HG03558 (cell line): Measurements from ENCODE around the gene PXDN.
"Not testable (repeated sequence)": the region's sequence is repeated elsewhere in the genome, so short reads cannot be mapped to it uniquely, and the experiment has no call there.

ENCODE experiments used
- ATAC-seq: cut with Tn5 transposase; IDR thresholded peaks from one replicate; pipeline ENCODE4 v1.9.1; 2021; ENCODE audit warnings: moderate number of reproducible peaks; ENCODE audit not compliant: unreplicated experiment; ENCODE audit errors: extremely low read depth

PXDN gene

DNA sequence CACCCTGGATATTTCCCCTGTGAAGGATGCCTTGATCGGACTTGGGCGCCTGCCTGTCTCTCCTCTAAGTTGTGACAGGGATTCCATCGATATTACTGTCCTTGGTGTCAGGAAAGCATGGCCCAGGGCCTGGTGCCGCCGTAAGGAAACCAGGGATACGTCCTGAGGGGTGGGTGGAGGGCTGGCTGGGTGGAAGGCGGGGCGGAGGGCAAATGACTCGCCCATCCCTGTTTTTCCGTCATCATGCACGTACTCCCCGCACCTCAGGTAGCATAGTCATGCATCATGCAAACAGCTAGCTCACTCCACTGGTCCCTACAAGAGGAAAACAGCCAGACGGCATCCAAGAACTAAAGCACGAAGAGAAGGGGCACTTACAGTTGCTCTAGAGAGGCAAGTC is 57.1 kb downstream of the PXDN start:
- no peak for ATAC-seq

DNA sequence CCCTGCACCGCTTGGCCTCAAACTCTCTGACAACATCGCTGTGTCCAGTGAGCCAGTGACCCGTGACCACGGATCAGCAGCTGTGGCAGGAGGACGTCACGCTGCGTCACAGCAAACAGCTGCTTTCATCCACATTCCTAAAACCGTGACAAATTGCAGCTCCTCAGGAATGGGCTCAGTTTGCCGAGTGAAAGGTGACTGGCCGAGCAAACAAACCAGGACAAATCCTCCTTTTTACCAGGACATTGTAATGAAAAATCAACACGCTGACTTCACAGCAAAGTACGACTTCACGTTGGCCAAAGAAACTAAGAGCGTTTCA is 57.6 kb downstream of the PXDN start:
- no peak for ATAC-seq

- no peak for ATAC-seq
These were observed 58.1 kb downstream of the PXDN start for GRCh38 chr2:1685957-1686783.

GRCh38 chr2:1685078-1685956 is 59.0 kb downstream of the PXDN start:
- ATAC-seq: no peak

DNA sequence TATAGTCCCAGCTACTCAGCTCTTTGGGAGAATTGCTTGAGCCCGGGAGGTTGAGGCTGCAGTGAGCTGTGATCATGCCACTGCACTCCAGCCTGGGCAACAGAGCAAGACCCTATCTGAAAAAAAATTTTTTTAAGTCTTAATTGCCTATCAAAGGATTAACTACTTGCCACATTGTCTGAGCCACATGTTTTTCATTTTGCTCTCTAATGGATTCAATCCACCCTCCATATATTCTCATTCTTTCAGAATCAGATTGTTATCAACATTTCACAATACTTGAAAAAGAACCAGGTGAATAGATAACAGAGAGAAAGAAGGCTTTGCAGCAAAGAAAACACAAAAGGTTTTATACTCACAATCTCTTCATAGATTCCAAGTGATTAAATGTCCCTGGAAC is 61.0 kb downstream of the PXDN start:
- no peak for ATAC-seq

GRCh38 chr2:1682181-1682440 is 62.2 kb downstream of the PXDN start:
- no peak for ATAC-seq

- no peak for ATAC-seq
These were observed 62.8 kb downstream of the PXDN start for GRCh38 chr2:1681323-1682180.

DNA sequence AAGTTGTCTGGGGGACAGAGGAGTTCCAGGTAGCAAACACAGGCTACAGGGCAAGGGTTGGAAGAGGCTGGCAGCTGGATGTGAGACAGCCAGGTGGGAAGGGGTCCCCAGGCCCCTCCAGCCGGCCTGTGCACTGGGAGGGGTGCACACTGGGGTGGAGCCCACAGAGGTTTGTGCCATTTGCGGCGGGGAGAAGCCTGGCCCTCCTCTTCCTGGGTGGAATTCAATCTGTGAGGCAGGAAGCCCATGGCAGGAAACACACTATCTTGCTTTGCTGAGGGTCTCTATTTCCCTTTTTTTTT is 63.3 kb downstream of the PXDN start:
- ATAC-seq: no peak

GRCh38 chr2:1680222-1681016 is 63.9 kb downstream of the PXDN start:
- ATAC-seq: no peak

DNA sequence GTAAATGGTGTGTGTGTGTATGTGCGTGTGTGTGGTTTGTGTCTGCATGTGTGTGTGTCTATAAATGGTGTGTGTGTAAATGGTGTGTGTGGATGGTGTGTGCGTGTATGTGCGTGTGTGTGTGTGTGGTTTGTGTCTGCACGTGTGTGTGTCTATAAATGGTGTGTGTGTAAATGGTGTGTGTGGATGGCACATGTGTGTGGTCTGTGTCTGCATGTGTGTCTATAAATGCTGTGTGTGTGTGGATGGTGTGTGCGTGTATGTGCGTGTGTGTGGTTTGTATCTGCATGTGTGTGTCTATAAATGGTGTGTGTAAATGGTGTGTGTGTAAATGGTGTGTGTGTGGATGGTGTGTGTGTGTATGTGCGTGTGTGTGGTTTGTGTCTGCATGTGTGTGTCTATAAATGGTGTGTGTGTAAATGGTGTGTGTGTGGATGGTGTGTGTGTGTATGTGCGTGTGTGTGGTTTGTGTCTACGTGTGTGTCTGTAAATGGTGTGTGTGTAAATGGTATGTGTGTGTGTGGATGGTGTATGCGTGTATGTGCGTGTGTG is 64.8 kb downstream of the PXDN start:
- ATAC-seq: not testable (repeated sequence)

- ATAC-seq: not testable (repeated sequence)
These were observed 65.2 kb downstream of the PXDN start for GRCh38 chr2:1679065-1679464.

DNA sequence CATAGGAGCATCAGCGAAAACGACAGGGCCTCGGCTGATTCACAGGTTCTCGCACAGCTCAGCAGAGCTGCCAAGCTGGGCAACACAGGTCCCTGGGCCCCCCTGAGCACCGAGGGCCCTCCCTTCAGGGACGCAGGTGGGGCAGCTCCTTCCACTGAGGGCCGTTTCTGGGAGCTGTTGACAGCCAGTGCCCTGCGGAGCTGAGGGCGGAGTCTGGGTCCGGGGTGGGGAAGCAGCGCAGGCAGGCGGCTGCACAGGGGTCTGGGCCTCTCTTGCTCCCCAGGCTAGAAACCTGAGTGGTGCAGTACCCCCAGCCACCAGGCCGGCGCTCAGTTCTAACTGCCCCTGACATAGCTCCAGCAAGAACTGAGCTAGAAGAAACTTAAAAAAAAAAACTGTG is 65.7 kb downstream of the PXDN start:
- ATAC-seq: no peak

DNA sequence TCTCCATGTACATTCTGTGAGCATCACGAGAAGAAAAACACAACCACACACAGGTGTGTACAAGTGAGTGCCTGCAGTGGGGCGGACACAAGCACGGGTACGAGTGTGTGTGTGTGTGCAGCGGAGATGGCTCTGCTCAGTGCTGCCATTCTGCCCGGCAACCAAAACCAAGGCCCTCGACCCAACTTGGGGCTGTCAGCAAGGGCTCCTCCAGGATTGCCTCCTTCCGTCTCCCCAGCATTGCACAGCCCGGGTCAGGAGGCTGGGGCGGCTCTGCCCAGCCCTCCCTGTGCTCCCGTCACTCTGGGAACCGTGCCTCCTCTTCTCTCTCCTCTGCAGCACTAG is 66.5 kb downstream of the PXDN start:
- no peak for ATAC-seq

DNA sequence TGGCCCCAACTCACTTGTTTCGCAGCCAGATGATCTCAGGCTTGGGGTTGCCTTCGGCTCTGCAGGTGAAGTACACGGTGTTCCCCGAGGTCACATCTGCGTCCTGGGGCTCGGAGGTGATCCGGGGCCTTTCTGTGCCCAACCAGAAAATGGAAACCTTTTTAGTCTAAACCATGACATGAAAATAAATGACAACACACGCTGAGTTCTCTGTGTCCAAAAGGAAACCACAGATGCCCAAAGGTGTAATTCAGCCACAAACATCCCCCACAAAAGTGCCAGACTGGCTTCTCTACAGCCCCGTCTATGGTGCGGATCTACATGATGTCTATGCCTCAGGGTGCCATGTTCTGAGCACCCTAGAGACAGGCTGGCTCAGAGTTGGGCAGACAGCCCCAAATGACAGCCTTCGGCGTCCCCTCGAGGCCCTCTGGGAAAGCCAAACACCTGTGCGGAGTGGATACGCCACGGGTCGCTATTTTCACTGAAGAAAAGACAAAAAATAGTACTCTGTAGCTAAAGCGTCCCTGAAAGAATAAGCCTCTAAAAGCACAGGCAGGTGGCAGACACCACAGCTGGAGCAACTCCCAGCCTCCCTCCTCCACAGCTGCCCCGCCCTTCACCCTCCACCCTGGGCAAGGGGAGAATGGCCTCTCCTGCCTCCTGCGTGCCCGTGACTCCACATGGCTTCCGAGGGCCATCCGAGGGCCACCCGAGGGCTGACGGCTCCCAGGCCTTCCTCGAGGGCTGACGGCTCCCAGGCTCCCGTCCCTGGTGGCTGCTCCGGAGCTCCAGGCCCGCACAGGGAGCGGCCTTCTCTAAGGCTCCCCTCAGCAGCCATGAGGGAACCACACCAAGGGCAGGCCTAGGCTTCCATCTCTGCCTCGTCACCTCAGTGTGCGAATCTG is 67.1 kb downstream of the PXDN start:
- ATAC-seq: no peak

- ATAC-seq: no peak
These were observed 68.0 kb downstream of the PXDN start for GRCh38 chr2:1676091-1676912.

DNA sequence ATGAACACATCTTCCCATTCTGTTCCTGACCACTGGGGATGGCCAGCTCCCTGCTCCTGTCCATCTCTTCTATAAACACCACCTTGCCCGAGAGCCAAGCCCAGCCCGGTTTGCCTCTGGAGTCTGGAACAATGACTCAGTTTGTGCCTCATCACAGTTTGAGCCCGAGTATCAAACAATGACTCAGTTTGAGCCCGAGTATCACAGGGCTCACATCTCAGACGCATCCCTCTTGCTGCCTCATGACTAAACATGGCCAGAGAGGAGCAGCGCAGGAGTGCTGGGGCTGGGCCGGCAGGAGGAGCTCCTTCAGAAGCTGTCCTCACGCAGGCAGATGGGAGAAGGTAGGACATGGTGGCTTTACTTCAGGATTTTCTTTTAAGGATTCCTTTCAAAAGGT is 68.7 kb downstream of the PXDN start:
- no peak for ATAC-seq

GRCh38 chr2:1674766-1675397 is 69.4 kb downstream of the PXDN start:
- ATAC-seq: no peak

- ATAC-seq: no peak
These were observed 70.0 kb downstream of the PXDN start for GRCh38 chr2:1674276-1674675.
